Stimulated activated CD8-positive, alpha-beta memory T cell treated with anti-CD3 and anti-CD28 coated beads, Interleukin-4, amount 100 ng/mL, for 1 hour (primary cell): ENCODE measurements around the gene DDI1.

Experiments
- DNase-seq, 2 donors: peaks; one replicate each; pipeline ENCODE4 v3.0.0-alpha.2; 2020; ENCODE audit warnings: low read depth in 2 of 2, low spot score in 1 of 2

Gene DDI1

DNA sequence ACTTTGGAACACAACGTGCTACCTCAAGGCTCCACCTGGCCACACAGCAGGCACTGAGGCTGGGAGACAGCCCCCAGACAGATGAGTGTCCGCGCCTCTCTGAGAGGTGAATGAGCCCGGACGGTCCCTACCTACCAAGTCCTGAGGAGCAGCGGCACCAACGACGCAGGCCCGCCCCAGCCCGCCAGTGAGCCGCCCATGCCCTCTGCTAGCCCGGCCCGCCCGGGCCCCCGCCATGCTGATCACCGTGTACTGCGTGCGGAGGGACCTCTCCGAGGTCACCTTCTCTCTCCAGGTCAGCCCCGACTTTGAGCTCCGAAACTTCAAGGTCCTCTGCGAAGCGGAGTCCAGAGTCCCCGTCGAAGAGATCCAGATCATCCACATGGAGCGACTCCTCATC, at the start of gene DDI1:
DDI1 (plus strand) TSS at position 53 of the 400 bp plus-strand sequence; CDS start at position 236, 183 bp downstream.
- DNase-seq = no peak

DNA sequence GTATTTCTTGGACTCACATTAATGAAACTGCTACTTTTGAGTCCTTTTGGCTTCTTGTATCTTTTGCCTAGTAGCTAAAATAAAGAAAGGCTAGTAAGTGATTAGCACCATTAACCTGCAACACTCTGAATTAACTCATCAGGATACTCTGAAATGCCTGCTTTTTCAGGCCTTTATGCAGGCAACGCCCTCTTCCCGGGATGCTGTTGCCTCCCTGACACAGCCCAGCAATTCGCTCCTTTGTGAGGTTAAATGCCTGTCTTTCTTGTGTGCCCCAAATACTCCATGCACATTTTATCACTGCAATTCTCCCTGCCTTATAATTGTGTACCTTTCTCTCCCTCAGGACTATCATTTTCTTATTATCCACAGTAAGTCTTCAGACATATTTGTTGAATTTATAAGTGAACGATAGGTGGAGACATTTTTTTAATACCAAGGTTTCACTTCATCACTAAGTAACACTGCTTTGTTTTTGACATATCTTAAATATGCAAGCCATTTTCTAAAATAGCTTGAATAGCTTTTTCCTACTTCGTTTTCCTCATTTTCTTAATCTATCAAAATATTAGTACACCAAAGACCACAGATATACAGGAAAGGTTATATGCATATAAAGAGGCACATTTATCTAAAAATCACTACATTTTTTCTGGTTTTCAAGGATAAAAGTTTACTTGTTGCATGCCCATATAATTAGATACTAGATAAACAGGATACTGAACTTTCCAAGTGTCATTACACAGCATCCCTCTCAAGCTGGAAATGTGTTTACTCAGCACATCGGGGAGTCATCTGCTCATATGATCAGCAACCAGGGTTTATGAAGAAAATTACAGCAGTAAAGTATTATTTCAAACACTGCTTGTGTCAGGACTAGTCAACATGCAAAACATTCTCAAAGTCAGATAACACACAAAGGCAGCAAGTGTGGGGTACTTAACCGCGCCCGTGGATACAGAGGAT, 48.5 kb upstream of the DDI1 start:
- DNase-seq = no peak

DNA sequence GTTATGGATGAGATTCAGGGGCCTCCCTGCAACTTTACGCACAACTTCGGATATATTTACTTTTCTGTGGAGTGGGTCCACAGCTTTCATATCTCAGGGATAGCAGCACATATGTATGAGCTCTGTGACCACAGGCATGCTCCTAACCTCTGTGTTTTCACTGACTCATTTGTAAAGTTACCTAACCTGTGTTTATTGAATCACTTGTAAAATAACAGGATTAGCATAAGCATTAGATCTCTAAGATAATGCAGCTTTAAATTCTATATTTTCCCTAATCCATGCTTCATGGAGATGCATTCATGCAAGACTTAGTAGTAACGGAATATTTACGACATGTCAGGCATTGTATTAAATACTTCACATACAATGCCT, 47.9 kb upstream of the DDI1 start:
- no peak for DNase-seq

DNA sequence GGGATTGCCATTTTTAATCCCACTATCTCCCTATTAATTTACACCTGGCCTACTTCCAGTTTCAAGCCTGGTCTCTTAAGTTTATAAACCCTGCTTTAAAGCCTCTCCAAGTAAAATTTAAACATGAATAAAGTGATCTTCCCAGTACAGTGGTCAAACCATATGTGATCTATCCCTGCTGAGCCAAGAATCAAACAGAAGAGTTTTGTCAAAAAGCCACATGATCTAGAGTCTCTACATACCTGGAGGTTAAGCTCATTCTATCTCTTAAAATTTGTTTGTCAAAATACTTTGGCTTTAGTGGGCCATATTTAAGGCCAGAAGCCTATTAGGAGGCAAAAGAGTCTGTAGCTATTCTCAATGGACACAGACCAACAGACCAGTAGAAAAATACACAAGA, 42.9 kb upstream of the DDI1 start:
- no peak for DNase-seq

DNA sequence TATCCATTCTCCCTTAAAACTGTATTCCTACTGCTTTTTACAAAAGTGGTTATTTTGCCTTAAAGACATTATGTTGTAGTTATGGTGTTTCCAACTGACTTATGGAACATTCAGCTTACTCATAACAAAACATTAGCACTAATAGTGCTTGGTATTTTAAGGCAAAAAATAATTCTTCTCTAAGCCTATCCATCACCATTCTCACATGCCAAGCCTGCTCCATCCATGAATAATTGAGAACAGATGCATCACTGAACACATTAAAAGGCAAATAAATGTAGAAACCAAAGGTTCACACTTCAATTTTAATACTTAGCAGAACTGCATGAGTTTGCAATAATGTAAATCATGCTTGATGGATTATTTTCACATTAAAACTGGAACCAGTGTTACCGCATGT, 42.3 kb upstream of the DDI1 start:
- DNase-seq = no peak

DNA sequence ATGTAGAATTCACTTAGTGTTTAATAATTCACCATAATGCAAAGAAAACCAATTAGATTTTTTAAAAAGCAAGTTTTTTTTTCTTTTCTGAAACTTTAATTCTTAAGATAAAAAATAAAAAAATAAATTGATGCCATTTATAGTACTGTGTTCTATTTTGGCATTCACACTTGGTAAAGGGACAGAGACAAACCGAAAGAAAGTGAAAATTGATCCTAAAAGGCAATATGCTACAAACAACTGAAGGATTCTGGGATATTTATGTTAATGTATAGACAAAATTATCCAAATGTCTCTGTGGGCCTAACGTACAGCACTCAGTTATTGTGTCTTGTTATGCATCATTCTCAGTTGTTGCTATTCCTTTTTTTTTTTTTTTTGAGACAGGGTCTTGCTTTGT, 41.9 kb upstream of the DDI1 start:
- no peak for DNase-seq

DNA sequence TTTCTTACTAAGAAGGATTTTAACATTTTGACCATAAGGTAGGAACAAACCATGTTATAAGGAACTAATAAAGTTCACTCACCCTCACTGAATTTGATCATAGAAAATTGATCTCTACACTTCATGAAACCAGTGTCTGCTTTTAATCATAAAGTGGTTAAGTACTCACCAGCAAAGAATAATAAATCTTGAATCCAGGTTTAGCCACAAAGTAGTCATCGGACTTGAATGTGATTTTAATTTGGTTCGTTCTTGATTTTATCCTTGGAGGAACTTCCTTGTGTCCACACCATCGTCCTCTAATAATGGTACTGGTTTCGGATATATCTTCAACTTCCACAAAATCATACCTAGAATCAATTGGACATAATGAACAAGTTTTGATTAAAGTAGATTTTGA, 40.5 kb upstream of the DDI1 start:
- no peak for DNase-seq

DNA sequence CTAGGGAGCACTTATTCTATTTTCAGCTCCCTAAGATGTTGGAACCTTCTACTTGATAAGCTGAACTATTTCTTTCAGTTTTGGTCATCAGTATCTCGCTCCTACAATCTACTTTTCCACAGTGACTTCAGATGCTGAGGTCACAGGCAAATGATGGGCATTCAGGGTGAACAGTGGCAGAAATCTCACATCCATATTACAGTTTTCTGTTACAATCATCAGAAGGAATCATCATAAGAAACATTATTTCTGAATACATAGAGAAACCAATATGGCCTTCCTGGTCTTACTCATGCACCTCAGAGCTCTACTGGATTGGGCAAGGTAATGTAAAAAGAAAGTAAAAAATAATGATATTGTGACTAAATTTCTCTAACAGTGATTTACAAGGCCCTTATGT, 39.4 kb upstream of the DDI1 start:
- DNase-seq = no peak

DNA sequence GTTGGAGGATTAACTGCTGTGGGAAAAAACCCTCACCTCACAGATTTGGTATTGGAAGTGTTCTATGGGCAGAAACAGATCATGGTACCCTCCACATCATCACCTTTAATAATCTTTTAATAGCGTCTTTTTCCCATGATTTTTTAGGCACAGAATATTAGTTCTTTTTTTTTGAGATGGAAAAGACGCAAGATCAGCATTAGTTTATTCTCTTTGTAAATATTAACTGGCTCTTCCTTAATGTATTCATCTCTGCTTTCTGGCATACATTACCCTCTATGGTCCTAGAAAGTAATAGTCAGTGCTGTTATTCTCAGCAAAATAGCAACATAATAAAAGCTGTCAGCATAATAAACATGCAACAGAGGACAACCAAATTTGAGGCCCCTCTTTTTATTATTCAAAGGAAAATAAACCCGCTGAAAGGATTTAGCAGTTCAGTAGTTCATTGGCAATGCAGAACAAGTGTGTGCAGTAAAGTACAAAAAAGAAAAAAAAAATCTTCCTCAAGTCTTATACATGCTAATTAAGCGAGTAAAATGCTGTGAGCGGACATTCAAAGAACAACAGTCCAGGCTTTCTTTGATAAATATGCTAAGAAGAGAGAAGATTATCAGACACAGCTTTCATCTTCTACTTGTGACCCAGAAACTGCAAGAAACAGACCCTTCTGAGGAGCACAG, 37.5 kb upstream of the DDI1 start:
- DNase-seq = no peak

DNA sequence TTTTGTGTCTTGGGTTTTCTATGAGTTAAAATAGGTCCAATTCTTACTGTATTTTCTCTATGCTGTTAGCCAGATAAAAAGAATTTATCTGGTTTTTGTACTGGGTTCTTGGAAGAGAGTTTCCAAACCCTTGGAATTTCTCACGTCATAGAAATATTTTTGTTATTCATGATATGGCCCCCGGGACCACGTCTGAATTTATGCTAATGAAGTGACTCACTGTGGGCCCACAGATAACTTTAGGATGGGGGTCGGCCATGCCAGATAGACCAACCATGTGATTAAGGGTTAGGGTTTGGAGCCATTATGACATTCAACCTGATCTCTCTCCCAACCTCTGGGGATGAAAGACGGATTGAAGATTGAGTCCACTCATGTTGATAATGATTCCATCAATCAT, 35.6 kb upstream of the DDI1 start:
- no peak for DNase-seq

DNA sequence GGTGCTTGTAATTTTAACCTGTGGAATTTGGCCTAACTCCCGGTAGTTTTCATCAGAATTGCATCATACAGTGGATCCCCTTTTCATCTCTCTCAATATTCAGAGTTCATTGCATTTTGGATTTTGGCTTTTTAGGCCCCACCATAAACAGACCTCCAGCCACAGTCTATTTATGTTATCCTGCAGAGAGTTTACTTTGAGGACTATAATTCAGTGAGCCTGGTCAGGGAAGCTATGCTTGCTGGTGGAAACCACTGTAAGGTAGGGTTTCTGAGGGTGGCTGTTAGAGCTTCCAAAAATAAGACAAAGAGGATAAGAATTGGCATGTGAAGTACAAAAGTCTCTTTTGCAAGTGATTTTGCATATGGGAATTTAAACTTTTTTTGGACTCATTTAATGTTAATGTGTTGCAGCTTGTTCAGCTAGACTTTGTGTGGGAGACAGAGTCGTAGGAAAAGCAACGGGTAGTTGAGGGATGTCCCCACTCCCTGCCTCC, 34.8 kb upstream of the DDI1 start:
- DNase-seq = no peak

DNA sequence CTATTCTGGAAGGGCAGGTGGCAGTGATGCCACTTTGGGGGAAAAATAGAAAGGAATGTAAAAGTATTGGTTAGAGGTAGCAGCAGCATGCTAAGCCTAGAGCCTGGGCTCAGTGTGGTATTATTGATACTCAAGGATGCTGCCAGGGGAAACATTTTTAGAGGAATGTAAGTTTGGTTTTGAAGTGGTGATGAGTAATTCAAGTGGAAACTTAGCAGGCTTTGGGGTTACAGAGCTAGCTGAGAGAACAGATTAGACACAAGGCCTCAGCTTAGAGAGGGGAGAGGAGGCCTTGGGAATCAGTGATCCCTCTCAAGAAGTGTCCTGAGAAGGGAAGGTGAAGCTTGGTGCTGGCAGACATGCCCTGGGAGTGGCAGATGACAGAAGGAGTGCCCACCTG, 32.9 kb upstream of the DDI1 start:
- no peak for DNase-seq

DNA sequence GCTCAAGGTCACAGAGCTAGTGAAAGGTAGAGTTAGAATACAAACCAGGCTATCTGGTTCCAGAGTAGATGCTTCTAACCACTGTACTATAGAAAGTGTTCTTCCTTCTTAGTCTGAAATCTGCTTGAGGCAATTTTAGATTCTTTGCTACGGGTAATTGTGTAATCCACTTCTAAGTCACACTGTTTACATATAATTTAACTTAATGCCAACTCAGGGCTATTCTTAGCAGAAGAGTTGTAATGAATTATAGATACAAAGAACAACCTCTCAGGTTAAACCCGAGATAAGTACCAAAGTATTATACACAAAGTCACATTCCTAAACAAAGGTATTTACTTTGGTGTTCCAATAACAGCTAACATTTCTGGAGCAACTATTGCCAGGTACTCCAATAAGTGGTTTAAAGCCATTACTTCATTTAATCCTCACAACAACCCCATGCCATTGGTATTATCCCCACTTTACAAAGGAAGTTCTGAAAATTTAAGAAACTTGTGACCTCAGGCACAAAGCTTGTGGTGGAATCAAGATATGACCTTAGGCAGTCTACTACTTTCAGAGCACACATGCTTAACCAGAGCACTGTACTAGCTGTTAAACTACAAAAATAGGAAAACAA, 31.1 kb upstream of the DDI1 start:
- DNase-seq = no peak

DNA sequence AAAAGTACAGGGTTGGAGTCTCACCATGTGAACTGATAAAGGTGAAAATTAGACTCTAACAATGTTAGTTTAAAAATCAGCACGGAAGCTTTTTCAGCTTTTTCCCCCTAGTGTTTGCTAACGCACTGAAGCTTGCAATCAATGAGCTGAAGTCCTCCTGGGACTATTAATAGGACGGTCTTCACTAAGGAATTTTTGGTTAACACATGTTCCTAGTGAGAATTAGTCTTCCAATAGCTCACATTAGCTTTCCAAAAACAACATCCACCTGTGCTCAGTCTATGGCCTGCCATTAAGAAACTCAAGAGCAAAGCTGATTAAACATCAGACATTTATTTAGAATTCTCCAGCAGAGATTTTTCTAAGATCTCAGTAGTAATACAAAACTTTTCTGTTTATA, 26.7 kb upstream of the DDI1 start:
- no peak for DNase-seq

DNA sequence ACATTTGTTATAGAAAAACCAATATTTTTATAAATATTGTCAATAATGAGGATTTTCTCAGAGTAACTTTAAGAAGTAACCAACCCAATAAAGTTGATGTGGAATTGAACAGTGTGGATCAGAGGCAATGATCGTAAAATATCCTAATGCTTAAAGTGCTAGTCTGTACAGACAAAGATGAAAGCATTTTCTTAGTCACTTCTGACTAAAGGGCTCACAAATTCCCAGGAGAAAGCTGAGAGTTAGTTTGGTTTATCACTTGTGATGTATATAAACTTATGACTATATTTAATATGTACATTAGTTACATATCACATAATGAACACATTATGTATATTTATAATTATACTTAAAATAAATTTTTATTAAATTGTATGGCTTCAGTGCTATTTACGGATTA, 25.4 kb upstream of the DDI1 start:
- DNase-seq = no peak

DNA sequence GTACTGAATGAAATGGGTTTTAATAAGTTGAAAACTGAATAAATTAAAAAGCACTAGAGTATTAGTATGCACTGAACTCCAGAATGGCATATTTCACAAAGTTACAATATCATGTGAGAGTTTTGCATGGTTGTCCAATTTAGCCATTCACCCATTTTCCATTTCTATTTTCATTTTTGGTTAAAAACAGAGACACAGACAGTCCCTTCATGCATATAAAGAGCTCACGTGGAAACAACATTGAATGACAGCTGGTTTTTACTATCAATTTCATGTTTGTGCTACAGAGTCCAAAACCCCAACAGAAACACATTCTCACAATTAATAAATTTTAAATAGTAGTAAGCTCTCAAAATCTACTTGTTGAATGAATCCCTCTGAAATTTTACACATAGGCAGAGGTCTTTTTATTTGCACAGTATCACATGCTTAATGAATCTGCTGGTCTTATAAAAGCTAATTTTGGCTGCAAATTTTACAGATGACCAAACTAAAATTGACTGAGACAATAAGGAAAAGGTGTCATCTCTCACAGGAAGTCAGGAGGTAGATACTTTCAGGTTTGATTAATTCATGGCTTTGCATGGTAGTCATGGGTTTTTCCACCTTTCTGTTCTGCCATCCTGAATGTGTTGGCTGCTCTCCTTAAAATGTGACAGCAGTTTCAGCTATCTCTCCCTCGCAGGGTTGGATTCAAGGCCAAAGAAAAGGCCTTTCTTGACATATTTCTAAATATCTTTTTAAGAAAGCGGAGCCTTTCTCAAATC, 20.6 kb upstream of the DDI1 start:
- DNase-seq = no peak

DNA sequence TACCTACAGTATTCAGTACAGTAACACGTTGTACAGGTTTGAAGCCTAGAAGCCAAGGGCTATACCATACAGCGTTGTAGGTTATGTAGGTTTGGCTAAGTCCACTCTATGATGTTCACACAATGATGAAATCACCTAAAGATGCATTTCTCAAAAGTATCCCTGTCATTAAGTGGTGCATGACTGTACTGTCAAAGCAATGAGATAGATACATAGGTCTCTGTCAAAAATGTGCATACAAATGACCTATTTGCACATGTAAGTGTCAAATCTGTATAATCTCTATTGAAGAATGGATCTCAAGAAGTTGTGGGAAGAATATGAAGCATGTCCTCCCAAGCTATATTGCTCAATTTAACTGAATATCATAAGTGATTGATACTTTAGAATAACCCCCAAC, 11.9 kb upstream of the DDI1 start:
- no peak for DNase-seq

DNA sequence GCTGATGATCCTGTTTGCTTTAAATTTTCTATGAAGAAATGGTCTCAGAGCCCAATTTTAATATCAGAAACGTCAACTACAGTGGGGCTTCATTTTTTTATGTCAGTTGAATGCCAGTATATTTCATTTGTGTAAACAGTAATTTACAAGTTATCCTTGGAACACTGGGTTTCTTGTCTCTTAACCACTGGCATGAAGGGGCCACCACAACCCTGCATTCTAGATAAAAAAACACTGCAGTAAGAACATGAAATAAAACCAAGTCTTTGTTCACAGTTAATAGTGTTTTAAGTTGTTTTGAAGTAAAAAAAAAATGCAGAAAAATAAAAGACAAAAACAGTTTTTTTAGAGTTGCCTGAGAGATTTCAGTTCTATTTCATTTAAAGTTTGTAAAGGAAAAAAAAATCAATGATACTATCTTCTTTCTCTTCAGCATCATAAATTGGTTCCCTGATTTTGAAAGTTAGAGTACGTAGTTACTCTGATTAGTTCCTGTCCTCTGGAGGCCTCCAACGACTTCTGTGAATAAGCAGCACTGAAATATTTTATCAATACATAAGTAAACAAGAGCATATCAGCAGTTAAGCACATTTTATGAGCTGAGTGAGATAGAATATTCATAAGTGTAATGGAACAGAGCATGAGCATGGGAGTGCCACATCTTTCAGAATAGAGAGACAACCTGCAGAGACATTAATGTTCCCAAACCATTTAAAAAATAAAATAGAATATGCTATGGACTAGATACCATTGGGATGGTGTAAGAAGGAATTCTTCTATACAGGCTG, 7.8 kb upstream of the DDI1 start:
- DNase-seq = no peak

DNA sequence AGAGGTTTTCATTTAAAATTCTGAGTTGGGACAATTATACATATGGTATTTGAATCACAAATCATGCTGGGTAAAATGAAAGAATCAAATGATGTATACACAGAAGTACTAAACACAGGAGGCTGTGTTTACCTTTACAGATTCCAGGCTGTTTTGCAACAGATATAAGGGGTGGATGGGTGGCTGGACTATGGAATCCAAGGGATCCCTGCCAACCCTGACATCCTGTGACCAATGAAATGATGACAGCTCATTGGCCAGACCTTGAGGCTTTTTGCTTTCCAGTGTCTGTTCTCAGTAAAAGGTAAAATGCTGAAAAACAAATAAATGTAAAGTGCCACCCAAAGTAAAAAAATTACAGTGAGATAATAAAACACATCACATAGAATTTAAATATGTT, 3.3 kb upstream of the DDI1 start:
- DNase-seq = no peak

DNA sequence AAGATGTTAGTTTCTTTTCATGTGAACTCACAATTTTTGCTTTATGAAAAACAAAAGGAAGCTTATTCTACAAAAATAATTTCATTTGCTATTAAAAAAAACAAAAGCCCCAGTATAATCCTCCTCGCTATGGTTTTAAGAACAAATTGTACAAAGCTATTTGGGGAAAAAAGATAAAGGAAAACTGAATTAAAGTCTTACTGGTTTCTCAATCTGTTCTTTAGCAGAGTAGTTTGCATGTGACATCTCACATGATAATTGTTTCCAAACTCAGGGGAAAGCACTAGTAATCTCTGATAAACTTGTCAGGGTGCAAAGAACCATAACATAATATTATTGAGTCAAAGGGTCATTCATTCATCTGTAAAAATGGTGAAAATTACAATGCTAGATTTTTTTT, 2.9 kb upstream of the DDI1 start:
- no peak for DNase-seq
